ENCODE data around the gene EFL1.
"Not testable (repeated sequence)": the region's sequence is repeated elsewhere in the genome, so short reads cannot be mapped to it uniquely, and the experiment has no call there.

EFL1 gene

DNA sequence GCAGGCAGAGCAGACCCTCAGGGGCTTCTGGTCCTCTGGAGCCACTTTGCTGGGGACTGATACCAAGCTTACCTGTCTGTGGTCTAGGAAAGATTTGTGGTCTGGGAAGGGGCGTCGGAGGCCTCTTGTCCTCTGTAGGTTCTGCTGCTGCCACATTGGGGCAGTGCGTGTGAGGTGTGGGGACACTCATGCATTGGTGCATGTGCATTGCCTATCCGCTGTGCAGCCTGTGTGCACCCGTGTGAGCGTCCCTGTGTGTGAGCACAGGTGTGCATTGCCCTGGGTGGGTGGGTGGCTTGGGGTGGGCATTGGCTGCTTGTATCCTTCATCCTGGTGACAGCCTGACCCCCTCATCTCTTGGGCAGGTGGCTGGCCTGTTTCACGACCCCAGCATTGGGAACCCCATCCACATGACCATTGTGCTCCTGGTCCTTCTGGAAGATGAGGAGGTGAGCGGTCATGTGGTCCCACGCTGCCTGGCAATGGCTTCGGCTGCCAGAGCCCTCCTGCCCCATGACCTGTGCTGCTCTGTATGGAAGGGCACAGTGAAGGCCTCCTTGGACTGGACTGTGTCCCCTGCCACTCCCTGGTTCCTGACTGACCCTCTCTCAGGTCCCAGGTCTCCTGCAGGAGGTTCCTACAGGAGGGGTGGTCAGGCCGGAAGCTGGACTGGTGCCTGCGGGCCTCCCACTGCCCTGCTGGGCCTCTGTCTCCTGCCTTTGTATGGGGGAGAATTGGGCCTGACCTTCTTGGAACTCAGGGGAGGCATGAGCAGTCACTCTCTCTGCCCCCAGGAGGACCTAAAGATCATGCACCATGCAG lies 41.6 kb upstream of the EFL1 start:
- DNase-seq (ENCODE audit: extremely low read depth, low read depth) = no peak
- H3K4me3 ChIP-seq (replicated peaks; ENCODE audit: low read depth, low read length) = no peak overlapping the region
- TF ChIP-seq, protein P1, sequence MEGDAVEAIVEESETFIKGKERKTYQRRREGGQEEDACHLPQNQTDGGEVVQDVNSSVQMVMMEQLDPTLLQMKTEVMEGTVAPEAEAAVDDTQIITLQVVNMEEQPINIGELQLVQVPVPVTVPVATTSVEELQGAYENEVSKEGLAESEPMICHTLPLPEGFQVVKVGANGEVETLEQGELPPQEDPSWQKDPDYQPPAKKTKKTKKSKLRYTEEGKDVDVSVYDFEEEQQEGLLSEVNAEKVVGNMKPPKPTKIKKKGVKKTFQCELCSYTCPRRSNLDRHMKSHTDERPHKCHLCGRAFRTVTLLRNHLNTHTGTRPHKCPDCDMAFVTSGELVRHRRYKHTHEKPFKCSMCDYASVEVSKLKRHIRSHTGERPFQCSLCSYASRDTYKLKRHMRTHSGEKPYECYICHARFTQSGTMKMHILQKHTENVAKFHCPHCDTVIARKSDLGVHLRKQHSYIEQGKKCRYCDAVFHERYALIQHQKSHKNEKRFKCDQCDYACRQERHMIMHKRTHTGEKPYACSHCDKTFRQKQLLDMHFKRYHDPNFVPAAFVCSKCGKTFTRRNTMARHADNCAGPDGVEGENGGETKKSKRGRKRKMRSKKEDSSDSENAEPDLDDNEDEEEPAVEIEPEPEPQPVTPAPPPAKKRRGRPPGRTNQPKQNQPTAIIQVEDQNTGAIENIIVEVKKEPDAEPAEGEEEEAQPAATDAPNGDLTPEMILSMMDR (IDR thresholded peaks at IDR 0.05; ENCODE audit: low read depth, low read length, missing control alignments) = no peak

DNA sequence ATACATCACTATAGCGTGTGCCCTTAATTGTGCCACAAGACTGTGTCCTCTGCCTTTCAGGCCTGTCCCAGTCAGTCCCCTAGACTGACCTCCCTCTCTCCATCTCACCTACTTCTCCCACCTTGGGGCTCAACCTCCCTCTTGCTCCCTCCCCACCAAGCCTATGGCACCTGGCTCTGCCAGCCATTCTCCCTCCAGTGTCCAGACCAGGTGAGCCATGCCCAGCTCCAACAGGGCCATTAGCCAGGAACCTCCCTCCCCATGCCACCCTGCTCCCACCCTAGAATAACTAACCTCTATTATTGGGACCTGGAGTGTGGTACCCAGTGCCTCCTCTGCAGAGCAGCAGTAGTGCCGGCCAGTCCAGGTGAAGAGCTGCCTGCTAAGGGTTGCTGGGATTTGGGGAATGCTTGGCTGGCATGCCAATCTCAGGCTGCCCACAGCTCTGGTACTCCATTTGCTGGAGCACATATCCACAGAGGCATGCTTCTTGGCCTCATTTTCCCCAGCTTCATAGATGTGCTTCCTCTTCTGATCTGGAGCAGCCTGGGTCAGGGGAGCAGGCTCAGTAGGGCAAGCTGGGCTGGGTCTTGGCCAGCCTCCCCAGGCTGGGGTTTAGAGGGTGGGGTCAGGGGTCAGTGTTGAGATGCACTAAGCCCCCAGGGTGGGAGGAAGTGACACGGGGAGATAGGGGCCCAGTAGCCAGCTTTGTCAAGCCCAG lies 38.9 kb upstream of the EFL1 start:
- TF ChIP-seq, protein P1 (IDR thresholded peaks at IDR 0.05; ENCODE audit: low read depth, low read length, missing control alignments) = no peak
- DNase-seq (ENCODE audit: extremely low read depth, low read depth) = no peak
- H3K4me3 ChIP-seq (replicated peaks; ENCODE audit: low read depth, low read length) = no peak overlapping the region

DNA sequence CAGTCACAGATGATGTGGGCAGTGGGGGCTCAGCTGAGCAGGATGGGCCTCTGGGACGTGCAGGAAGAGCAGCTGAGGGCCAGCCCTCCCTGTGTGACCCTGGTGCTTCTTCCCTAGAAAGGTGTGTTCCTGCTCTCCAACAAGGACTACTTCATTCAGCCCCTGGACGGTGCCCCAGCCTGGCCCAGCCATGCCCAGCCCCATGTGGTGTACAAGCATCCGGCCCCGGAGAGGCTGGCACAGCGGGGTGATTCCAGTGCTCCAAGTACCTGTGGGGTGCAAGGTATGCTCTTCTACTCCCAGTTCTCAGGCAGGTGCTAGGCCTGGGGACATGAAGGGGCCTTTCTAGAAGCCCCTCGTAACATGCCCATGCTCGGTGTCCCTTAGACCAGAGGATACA lies 38.3 kb upstream of the EFL1 start:
- no peak for DNase-seq (ENCODE audit: extremely low read depth, low read depth)
- TF ChIP-seq, protein P1 (IDR thresholded peaks at IDR 0.05; ENCODE audit: low read depth, low read length, missing control alignments) = no peak
- H3K4me3 ChIP-seq (replicated peaks; ENCODE audit: low read depth, low read length) = no peak overlapping the region

DNA sequence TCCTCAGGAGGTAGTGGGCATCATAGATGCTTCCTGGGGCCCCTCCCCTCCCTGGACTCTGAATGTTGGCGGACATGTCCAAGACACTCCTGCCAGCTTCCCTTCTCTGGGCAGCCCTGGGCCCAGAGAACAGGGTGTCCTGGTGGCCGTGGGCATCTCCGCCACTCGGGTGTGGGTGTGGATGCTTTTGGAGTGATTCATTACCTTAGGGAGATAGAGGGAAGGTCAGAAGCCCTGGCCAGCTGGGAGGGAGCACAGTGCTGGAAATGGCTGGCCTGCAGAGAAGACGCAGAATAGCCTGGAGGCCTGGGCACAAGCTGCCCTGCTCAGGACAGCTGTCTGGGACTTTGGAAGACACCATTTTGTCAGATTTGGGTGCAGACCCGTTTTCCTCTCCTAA lies 37.8 kb upstream of the EFL1 start:
- H3K4me3 ChIP-seq (replicated peaks; ENCODE audit: low read depth, low read length); DNase-seq (ENCODE audit: extremely low read depth, low read depth): not testable (repeated sequence)

DNA sequence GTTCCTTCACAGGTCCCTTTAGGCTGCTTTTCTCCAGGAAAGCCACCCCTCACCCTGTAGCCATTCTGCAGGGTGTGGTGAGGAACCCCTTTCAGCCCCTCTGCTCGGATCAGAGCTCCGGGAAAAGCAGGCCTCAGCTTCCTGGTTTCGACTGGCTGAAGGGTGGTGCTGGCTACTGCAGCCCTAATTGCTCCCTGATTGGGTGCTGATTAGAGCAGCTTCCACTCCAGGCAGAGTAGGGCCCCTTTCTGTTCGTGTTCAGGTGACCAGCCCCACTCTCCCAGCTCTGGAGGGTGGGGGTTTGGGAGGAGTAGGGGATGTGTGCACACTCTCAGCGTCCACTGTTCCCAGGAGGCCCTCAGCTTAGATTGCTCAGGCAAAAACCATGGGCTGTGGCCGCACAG lies 37.0 kb upstream of the EFL1 start:
- not testable (repeated sequence) for DNase-seq (ENCODE audit: extremely low read depth, low read depth); H3K4me3 ChIP-seq (replicated peaks; ENCODE audit: low read depth, low read length)

DNA sequence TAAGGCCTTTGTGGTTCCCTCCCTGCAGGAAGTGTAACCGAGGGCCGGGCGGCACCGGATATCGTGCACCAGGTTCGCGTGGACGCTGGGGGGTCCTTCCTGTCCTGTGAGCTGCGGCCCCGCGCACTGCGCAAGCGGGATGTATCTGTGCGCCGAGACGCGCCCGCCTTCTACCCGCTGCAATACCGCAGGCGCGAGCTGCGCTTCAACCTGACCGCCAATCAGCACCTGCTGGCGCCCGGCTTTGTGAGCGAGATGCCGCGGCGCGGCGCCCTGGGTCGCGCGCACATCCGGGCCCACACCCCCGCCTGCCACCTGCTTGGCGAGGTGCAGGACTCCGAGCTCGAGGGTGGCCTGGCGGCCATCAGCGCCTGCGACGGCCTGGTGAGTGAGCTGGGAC lies 36.0 kb upstream of the EFL1 start:
- H3K4me3 ChIP-seq (replicated peaks; ENCODE audit: low read depth, low read length) = no peak overlapping the region
- DNase-seq (ENCODE audit: extremely low read depth, low read depth) = no peak
- TF ChIP-seq, protein P1 (IDR thresholded peaks at IDR 0.05; ENCODE audit: low read depth, low read length, missing control alignments) = no peak

DNA sequence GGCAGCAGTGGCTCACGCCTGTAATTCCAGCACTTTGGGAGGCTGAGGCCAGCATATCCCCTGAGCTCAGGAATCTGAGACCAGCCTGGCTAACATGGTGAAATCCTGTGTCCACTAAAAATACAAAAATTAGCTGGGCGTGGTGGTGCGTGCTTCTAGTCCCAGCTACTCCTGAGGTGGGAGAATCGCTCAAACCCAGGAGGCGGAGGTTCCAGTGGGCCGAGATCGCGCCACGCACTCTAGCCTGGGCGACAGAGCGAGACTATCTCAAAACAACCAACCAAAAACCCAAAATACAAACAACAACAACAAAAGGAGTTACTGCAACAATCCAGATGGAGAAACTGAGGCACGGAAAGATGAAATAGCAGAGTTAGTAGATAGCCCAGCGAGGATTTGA lies 35.5 kb upstream of the EFL1 start:
- TF ChIP-seq, protein P1 (IDR thresholded peaks at IDR 0.05; ENCODE audit: low read depth, low read length, missing control alignments) = no peak
- DNase-seq (ENCODE audit: extremely low read depth, low read depth) = no peak
- no peak overlapping the region for H3K4me3 ChIP-seq (replicated peaks; ENCODE audit: low read depth, low read length)
